HG02884 (cell line): Measurements from ENCODE around the gene TTBK1.

Experiments used
- ATAC-seq: cut with Tn5 transposase; IDR thresholded peaks from one replicate; pipeline ENCODE4 v1.9.1; 2021; ENCODE audit warnings: mild to moderate bottlenecking, moderate library complexity; ENCODE audit not compliant: unreplicated experiment

Gene TTBK1

DNA sequence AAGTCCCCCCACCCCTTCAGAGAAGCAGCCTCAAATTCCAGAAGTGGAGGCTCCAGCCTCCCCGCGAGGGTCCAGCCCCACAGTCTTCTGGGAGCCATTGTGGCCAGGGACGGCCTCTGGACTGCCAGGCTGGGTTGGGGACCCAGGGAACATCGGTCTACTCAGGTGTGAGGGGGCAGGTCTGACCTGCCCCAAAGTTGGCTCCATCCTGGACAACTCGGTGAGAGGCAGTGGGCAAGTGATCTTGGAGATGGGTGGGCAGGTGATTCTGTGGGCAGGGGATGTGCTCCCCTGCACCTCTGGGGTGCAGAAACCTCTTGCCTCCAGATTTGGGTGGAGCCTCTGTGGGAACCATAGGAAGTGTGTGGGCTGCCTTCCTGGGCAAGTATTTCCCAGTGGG lies 42.6 kb downstream of the TTBK1 start:
- ATAC-seq, result no peak

DNA sequence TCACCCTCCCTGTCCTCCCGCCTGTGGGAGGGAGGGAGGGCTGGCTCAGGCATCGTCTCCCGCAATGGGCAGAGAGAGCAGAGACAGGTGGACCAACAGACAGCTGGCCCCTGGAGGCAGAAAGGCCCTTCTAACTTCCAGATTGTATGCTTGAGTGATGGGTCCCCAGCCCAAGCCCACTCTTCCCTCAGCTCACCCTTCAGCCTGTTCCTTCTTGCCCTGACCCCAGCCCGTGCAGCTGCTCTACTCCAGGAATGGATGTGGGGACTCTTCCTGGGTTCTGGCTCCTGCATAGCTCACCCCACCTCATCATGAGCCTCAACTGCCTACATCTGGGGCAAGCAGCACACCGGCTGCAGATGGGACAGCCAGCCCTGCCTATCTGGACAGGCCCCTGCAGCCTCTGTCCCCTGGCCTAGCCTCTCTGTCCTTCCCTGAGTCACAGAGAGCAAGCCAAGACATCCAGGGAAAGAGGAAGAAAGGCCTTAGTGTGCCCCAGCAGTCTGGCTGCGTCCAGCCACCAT lies 43.2 kb downstream of the TTBK1 start:
- no peak for ATAC-seq

DNA sequence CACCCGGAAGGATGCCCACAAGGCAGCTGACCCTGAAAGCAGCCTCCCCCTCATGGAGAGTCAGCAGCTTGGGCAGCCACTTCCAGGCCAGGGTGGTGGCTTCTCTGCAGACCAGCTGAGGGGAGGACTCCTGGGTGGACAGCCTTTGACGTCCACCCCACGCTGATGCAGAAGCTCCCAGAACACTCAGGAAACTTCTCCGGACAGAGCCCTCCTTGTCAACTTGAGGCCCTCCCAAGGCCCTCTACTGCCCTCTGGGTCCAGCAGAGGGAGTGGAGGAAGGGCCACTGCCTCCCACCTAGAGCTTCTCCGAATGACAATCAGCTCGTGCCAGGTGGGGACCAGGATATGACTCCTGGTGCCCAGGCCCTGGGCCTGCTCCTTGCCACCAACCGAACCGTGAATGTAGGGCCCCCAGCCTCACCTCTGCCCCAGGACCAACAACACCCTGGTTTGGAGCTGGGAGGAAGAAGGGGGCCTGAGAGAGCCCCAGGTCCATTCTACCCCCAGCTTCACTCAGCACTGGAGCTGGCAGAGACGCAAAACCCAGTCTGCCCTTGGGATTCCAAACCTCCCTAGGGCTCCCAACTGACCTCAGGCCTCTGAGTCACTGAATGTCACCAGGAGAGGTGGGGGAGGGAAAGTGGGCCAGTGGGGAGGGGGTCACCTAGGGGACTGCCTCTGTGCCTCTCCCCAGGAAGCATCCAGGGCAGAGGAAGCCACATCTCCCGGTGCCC lies 43.9 kb downstream of the TTBK1 start:
- ATAC-seq, result no peak

- no peak for ATAC-seq
Observed at GRCh38 chr6:43287717-43288679, 44.7 kb downstream of the TTBK1 start.

- ATAC-seq, result no peak
Observed at GRCh38 chr6:43290339-43290904, 47.1 kb downstream of the TTBK1 start.

GRCh38 chr6:43290905-43291355 lies 47.6 kb downstream of the TTBK1 start:
- no peak for ATAC-seq

- no peak for ATAC-seq
Observed at GRCh38 chr6:43291708-43292107, 48.4 kb downstream of the TTBK1 start.

DNA sequence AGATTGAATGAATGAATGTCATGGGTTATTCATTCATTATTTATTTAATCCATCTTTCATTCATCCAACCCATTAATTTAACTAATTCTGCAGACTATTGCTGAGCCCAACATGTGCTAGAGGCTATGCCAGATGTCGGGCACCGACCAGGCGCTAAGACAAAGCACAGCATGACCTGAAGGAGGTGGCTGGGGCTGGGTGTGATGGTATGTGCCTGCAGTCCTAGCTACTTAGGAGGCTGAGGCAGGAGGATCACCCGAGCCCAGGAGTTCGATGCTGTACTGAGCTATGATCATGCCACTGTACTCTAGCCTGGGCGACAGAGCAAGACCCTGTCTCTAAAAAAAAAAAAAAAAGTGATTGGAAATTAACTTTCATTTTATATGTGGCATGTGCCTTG lies 49.1 kb downstream of the TTBK1 start:
- no peak for ATAC-seq

DNA sequence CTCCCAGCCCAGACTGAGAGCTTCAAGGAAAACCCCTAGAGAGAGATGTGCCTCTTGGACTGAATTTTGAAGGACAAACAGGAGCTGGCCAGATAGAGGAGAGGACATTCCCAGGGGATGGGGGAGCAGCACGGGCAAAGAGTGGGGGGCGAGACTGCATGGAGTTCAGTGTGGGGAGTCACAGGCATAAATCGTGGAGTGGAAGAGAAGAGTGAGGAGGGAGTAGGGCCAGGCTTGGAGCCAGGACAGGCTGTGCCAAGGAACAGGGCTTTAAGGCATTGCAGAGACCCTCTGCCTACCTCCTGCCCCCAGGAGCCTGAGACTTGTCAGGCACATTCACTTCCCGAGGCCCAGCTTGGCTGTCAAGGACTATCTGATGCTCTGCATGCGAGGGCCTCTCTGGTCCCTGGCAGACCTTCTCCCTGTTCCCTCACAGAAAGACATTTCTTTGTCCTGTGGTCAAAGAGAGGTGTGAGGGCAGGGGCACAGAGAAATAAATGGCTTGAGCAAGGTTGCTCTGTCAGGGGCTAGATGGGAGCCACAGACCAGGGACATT lies 49.6 kb downstream of the TTBK1 start:
- ATAC-seq, result no peak

- no peak for ATAC-seq
Observed at GRCh38 chr6:43293698-43294097, 50.4 kb downstream of the TTBK1 start.

- ATAC-seq, result no peak
Observed at GRCh38 chr6:43294536-43294935, 51.3 kb downstream of the TTBK1 start.

- no peak for ATAC-seq
Observed at GRCh38 chr6:43295456-43295855, 52.2 kb downstream of the TTBK1 start.

DNA sequence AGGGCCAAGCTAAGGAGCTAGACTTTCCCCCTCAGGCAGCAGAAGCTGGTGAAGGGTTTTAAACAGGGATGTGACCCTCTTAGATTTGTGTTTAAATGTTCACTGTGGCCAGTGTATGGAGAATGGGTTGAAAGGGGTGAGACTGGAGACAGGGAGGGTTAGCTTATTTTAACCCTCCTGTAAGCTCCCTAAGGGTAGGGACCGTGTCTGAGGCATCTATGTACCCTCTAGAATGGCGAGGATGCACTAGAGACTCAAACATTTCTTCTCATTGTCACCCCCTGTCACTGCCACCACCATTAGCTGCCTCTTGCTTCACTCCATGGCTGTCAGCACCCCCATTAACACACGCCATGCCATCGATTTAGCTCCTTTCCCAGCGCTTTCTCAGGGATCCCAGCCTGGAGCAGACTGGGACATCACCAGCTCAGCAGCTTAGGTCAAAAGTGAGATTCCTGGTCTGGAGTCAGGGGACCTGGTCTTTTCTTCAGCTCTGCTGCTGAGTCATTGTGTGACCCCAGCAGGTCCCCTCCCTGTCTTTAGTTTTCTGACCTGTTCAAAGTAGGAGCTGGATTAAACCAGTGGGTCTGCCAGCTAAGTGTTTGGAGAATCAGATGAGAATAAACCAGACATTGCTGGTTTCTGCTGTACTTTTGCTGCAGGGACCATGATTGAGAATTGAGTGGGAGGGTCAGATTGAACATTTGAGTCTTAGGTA lies 53.7 kb downstream of the TTBK1 start:
- ATAC-seq, result no peak

DNA sequence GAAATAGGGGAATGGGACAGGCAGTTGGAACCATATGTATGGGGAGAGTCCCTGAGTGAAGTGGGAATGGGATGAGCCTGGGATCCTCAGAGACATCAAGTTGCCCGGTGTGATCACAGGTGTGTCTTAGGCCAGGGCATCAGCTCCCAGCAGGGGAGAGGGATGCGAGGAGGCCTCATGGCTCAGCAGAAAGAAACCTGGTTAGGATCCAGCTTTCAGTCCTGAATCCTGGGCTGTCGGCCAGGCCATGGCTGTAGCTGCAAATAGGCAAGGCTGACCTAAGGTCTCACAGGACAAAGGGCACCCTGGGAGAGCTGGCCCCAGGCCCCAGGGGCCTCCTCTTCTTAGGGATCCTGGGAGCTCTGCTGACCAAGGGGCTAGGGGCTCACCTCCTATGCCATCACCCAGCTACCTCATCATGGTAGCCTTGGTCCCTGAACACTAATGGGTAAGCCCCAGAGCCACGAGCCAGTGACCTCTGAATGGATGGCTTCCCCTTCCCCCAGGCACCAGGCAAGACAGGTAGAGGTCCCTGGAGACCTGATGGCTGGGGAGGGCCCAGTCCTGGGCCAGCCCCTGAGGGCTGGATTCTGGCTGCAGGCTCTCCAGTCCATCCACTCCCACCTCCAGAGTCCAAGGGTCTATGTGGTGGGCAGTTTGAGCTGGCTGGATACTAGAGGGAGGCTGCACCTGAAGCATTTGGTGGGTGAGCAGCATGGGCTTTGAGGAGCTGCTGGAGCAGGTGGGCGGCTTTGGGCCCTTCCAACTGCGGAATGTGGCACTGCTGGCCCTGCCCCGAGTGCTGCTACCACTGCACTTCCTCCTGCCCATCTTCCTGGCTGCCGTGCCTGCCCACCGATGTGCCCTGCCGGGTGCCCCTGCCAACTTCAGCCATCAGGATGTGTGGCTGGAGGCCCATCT lies 54.6 kb downstream of the TTBK1 start, which contains the start of gene SLC22A7:
Gene SLC22A7 (plus strand): TSS at position 617 of the 921 bp plus-strand sequence. CDS start 99 bp downstream, at position 716.
- no peak for ATAC-seq

DNA sequence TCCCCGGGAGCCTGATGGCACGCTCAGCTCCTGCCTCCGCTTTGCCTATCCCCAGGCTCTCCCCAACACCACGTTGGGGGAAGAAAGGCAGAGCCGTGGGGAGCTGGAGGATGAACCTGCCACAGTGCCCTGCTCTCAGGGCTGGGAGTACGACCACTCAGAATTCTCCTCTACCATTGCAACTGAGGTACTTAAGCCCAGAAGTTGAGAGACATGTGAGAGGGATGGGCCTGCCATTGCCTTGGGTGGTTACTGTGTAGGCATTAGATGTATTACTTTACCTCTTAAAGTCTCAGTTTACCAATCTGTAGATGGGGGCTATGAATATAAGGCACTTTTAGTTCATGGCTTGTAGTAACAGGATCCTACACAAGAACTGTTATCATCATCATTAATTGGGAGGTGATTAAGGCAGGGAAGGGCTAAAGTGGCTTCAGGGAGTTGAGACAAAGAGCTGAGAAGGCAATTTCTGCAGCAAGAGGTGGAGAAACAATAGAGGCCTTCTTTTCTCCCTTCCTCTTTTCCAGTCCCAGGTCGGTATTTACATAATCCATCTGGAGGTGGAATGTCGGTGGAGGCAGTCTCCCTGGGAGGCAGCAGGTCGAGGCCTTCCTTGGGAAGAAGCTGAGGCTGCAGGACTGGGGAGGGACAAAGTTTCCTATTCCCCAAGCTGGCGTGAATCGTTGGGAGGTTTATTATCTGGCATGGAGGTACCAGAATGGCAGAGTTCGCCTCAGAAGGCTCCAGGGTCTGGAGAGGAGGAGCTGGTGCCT lies 55.5 kb downstream of the TTBK1 start:
- ATAC-seq, result no peak

- ATAC-seq, result no peak
Observed at GRCh38 chr6:43299338-43300293, 56.3 kb downstream of the TTBK1 start.
